Amniotic epithelial cell (primary cell): ENCODE data around the gene RASAL2.
"Not testable (repeated sequence)": the region's sequence is repeated elsewhere in the genome, so short reads cannot be mapped to it uniquely, and the experiment has no call there.

ENCODE experiments used
- DNase-seq: peaks from one replicate; pipeline ENCODE4 v3.0.0-alpha.2; 2010; ENCODE audit warnings: low read depth

Gene RASAL2

GRCh38 chr1:178494569-178494971 lies 400.7 kb downstream of the RASAL2 start:
- DNase-seq = no peak

GRCh38 chr1:178495158-178495557 lies 401.3 kb downstream of the RASAL2 start:
- DNase-seq = no peak

GRCh38 chr1:178495741-178496409 lies 402.0 kb downstream of the RASAL2 start:
- no peak for DNase-seq

GRCh38 chr1:178496410-178497135 lies 402.7 kb downstream of the RASAL2 start, which contains the start of gene CLEC20A:
CLEC20A (minus strand) TSS chr1:178496964; CDS start chr1:178496939, 25 bp downstream.
- DNase-seq = no peak

GRCh38 chr1:178497903-178498478 lies 404.1 kb downstream of the RASAL2 start:
- DNase-seq = no peak

- no peak for DNase-seq
Measured at GRCh38 chr1:178498896-178499675, 405.2 kb downstream of the RASAL2 start.

GRCh38 chr1:178500091-178500770 lies 406.3 kb downstream of the RASAL2 start:
- no peak for DNase-seq

- DNase-seq = no peak
Measured at GRCh38 chr1:178500936-178501554, 407.1 kb downstream of the RASAL2 start.

GRCh38 chr1:178501705-178502329 lies 407.9 kb downstream of the RASAL2 start:
- DNase-seq = peak; percentile 49

GRCh38 chr1:178502330-178502714 lies 408.4 kb downstream of the RASAL2 start:
- DNase-seq = no peak

GRCh38 chr1:178502856-178503255 lies 409.0 kb downstream of the RASAL2 start:
- DNase-seq = no peak

- not testable (repeated sequence) for DNase-seq
Measured at GRCh38 chr1:178503316-178503715, 409.4 kb downstream of the RASAL2 start.

- DNase-seq = no peak
Measured at GRCh38 chr1:178503849-178504248, 409.9 kb downstream of the RASAL2 start.

- no peak for DNase-seq
Measured at GRCh38 chr1:178504286-178504685, 410.4 kb downstream of the RASAL2 start.

GRCh38 chr1:178506177-178506576 lies 412.3 kb downstream of the RASAL2 start:
- DNase-seq = no peak

GRCh38 chr1:178506669-178507068 lies 412.8 kb downstream of the RASAL2 start:
- DNase-seq = no peak

- peak; percentile 80 for DNase-seq
Measured at GRCh38 chr1:178509414-178510007, 415.6 kb downstream of the RASAL2 start.

- DNase-seq = peak; percentile 45
Measured at GRCh38 chr1:178510155-178510554, 416.3 kb downstream of the RASAL2 start.

GRCh38 chr1:178512566-178513277 lies 418.8 kb downstream of the RASAL2 start, which contains the start of gene TEX35:
TEX35 (plus strand) TSS chr1:178513109; CDS start chr1:178513189, 80 bp downstream.
- DNase-seq = no peak
